ES-I3 (cell line): ENCODE data around the gene PTHLH.

Source experiments
- H3K36me3 ChIP-seq: 2 replicates; pipeline ENCODE4 v1.6.1; 2013; ENCODE audit warnings: mild to moderate bottlenecking, low read length, control low read depth, moderate library complexity; ENCODE audit not compliant: insufficient read depth
- H3K4me1 ChIP-seq: 2 replicates; pipeline ENCODE4 v1.6.1; 2013; ENCODE audit warnings: mild to moderate bottlenecking, control low read depth, low read length; ENCODE audit not compliant: insufficient read depth
- H3K9ac ChIP-seq: 2 replicates; pipeline ENCODE4 v1.6.1; 2013; ENCODE audit warnings: low read depth, mild to moderate bottlenecking, low read length, moderate library complexity
- H3K9me3 ChIP-seq: 2 replicates; pipeline ENCODE4 v1.6.1; 2013; ENCODE audit warnings: mild to moderate bottlenecking, low read length, moderate library complexity; ENCODE audit not compliant: control insufficient read depth, insufficient read depth

PTHLH gene

DNA sequence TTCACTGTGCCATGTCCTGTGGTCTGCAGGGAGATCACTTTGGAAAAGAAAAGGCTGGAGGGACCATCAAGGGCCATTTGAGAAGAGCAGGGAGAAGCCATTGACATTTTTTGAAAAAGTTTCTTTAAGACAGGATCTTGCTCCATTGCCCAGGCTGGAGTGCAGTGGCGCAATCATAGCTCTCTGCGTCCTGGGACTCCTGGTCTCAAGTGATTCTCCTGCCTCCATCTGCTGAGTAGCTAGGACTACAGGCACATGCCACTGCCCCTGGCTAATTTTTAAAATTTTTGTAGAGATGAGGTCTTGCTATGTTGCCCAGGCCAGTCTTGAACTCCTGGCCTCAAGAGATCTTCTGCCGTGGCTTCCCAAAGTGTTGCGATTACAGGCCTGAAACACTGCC lies 32.3 kb downstream of the PTHLH start:
- Histone ChIP-seq H3K4me1 (no peaks in the 10 kb centered on the region), H3K9ac (no peak overlapping the region), H3K36me3 (no peaks in the 10 kb centered on the region), H3K9me3 (no peaks in the 10 kb centered on the region)

- no peaks in the 10 kb centered on the region for H3K4me1 ChIP-seq
- no peak overlapping the region for H3K9ac ChIP-seq
Observed at GRCh38 chr12:27937768-27938167, 34.8 kb downstream of the PTHLH start.

DNA sequence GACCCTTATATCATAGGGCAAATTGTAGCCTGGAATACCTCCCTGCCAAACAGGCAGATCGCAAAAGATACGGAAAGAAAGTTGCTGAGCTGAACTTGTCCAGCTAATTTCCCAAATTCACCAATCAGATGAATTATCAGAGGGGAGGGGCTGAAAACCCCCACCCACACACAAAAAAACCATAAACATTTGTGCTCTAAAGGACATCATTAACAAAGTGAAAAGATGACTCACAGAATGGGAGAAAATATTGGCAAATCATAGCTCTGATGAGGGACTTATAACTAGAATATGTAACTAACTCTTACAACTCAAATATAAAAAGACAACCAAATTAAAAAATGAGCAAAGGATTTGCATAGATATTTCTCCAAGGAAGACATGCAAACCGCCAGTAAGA lies 36.3 kb downstream of the PTHLH start:
- no peaks in the 10 kb centered on the region for H3K36me3 ChIP-seq
- no peak overlapping the region for H3K9ac ChIP-seq
- H3K4me1 ChIP-seq, result no peaks in the 10 kb centered on the region
- no peaks in the 10 kb centered on the region for H3K9me3 ChIP-seq

More at GRCh38 chr12:27937768-27938167, 34.8 kb downstream of the PTHLH start:
- Histone ChIP-seq H3K36me3 (no peaks in the 10 kb centered on the region), H3K9me3 (no peaks in the 10 kb centered on the region)

GRCh38 chr12:27934276-27934675 lies 38.3 kb downstream of the PTHLH start:
- Histone ChIP-seq H3K9me3 (no peaks in the 10 kb centered on the region), H3K4me1 (no peaks in the 10 kb centered on the region), H3K9ac (no peak overlapping the region), H3K36me3 (no peaks in the 10 kb centered on the region)

GRCh38 chr12:27931390-27931789 lies 41.1 kb downstream of the PTHLH start:
- Histone ChIP-seq H3K9ac (no peak overlapping the region), H3K9me3 (no peaks in the 10 kb centered on the region), H3K4me1 (no peaks in the 10 kb centered on the region), H3K36me3 (no peaks in the 10 kb centered on the region)

GRCh38 chr12:27927347-27927746 lies 45.2 kb downstream of the PTHLH start:
- H3K9me3 ChIP-seq, result no peaks in the 10 kb centered on the region
- H3K36me3 ChIP-seq, result no peaks in the 10 kb centered on the region
- H3K4me1 ChIP-seq, result no peaks in the 10 kb centered on the region
- no peak overlapping the region for H3K9ac ChIP-seq

- Histone ChIP-seq H3K9me3 (no peaks in the 10 kb centered on the region), H3K9ac (no peak overlapping the region), H3K36me3 (no peaks in the 10 kb centered on the region), H3K4me1 (no peaks in the 10 kb centered on the region)
Observed at GRCh38 chr12:27924350-27925135, 48.0 kb downstream of the PTHLH start.

DNA sequence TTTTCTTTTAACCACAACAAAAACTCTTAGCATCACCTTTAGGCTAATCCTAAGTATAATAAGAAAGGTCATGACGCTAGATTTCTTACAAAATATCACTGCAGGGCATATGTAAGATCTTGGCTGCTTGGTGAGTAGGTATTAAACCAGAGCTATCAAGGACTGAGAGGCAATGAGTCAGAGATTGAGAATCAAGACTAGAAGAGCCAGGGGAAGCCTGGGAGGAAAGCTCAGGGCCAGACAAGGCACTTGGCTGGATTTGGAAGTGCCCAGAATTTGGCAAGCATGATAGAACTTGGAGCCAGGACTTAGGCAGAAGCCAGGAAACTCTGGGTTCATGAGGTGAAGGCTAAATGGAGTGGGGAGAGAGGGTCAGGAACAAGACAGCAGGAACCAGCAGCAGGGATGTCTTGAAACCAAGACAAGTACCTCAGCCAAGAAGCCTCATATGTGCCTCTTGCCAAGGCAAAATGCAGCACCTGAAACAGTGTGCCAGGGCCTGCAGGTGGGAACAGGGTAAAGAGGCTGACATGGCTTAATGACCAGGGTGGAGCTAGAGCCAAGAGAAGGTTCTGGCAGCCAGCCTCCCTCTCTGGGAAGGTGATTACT lies 49.9 kb downstream of the PTHLH start:
- H3K9ac ChIP-seq, result no peak overlapping the region
- no peaks in the 10 kb centered on the region for H3K36me3 ChIP-seq
- no peaks in the 10 kb centered on the region for H3K9me3 ChIP-seq
- H3K4me1 ChIP-seq, result no peaks in the 10 kb centered on the region

- H3K9ac ChIP-seq, result no peak overlapping the region
- H3K9me3 ChIP-seq, result no peaks in the 10 kb centered on the region
- no peaks in the 10 kb centered on the region for H3K36me3 ChIP-seq
- H3K4me1 ChIP-seq, result no peaks in the 10 kb centered on the region
Observed at GRCh38 chr12:27919671-27920235, 52.8 kb downstream of the PTHLH start.

DNA sequence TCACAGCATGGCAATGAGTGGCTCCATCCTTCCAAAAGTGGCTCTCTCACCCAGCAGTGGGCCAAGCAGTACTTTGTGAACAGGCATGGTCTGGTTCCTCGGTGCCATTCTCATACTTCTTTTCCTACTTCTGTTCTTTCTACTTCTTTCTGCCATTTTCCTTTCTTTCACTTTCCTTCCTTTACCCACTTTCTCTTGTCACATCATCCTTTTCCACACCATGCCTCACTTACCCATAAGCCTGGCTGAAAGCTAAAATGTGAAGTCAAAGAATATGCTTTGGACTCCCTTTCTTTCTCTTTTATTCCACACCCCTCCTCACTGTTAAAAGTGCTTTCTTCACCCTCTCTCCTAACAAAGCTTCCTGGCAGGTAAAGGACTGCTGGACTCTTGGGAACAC lies 57.0 kb downstream of the PTHLH start:
- Histone ChIP-seq H3K36me3 (no peaks in the 10 kb centered on the region), H3K9ac (no peak overlapping the region), H3K4me1 (no peaks in the 10 kb centered on the region), H3K9me3 (no peaks in the 10 kb centered on the region)

GRCh38 chr12:27915021-27915420 lies 57.5 kb downstream of the PTHLH start:
- no peaks in the 10 kb centered on the region for H3K9me3 ChIP-seq
- H3K36me3 ChIP-seq, result no peaks in the 10 kb centered on the region
- no peak overlapping the region for H3K9ac ChIP-seq
- no peaks in the 10 kb centered on the region for H3K4me1 ChIP-seq

GRCh38 chr12:27913999-27914614 lies 58.4 kb downstream of the PTHLH start:
- Histone ChIP-seq H3K36me3 (no peaks in the 10 kb centered on the region), H3K9me3 (no peaks in the 10 kb centered on the region), H3K4me1 (no peaks in the 10 kb centered on the region; the same call in 1 of the 2 replicates), H3K9ac (no peak overlapping the region)

DNA sequence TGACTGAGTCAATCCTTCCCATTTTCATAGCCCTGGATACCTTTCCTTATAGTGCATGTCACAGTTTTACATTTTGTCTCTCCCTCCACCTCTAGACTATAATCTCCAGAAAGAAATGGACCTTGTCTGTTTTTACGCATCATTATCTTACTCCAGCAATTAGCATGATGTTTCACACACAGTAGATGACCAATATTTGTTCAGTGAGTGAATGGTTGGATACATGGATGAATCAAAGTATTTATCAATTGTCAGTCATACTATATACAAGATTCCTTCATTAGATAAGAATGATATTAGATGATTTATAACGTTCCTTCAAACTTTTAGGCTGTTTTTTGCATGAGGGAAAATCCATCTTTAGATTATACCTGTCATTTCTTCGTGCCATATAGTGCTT lies 61.1 kb downstream of the PTHLH start:
- H3K4me1 ChIP-seq, result peaks cover 9% of the 10 kb centered on the region
- H3K9me3 ChIP-seq, result no peaks in the 10 kb centered on the region
- H3K9ac ChIP-seq, result no peak overlapping the region
- no peaks in the 10 kb centered on the region for H3K36me3 ChIP-seq
